ENCODE results near the gene ATOSA.

Gene ATOSA

DNA sequence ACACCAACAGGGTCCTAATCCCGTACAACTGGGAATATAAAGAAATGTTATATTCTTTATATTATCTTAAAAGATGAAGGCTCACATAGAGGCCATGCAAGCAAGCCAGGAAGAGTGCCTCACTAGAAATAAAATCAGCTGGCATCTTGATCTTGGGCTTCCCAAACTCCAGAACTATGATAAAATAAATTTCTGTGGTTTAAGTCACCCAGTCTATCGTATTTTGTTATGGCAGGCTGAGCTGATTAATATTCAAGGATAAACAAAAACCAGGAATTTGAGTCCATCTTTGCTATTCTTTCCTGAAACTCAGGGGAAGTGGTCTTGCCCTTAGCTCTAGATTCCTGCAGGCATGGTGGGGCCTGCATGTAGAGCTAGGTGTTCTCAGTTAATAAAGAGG, 42.7 kb downstream of the ATOSA start:
- DNase-seq (ENCODE audit: extremely low spot score) = no peak
- POLR2A ChIA-PET = no interaction called here
- TF ChIP-seq FOXM1 (IDR thresholded peaks at IDR 0.05; ENCODE audit: borderline replicate concordance) (no peak), L3MBTL2 (conservative IDR thresholded peaks at IDR 0.05) (no peak), LEF1 (IDR thresholded peaks at IDR 0.05; ENCODE audit: borderline replicate concordance) (no peak), TARDBP (IDR thresholded peaks at IDR 0.05) (no peak)
- CTCF ChIA-PET = no interaction called here

DNA sequence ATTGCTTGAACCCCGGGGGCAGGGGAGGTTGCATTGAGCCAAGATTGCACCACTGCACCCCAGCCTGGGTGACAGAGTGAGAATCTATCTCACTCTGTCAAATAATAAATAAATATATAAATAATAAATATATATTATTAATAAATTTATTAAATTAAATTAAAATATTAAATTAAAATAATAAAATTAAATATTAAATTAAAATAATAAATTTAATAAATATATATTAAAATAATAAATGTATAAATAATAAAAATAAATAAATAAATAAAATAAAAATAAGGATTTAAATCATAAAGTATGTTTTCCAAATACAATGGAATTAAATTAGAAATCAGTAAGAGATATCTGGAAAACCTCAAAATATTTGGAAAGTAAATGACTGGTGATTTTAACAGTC, 43.3 kb downstream of the ATOSA start:
- POLR2A ChIA-PET = no interaction called here
- CTCF ChIA-PET = no interaction called here
- TF ChIP-seq SP1 (IDR thresholded peaks at IDR 0.05) (no peak), TARDBP (IDR thresholded peaks at IDR 0.05) (no peak), LEF1 (IDR thresholded peaks at IDR 0.05; ENCODE audit: borderline replicate concordance) (no peak), CTBP1 (IDR thresholded peaks at IDR 0.05; ENCODE audit: borderline replicate concordance) (no peak), ZNF384 (IDR thresholded peaks at IDR 0.05) (no peak), SUZ12 (IDR thresholded peaks at IDR 0.05) (no peak), ARNT (IDR thresholded peaks at IDR 0.05) (no peak)
- no peak for DNase-seq (ENCODE audit: extremely low spot score)

All from HEK293T (cell line).